Activated CD4-positive, alpha-beta T cell treated with anti-CD3 and anti-CD28 coated beads, Interleukin-2, amount 50 U/mL, for 24 hours (primary cell): ENCODE results near the gene MUCL3.
"Not testable (repeated sequence)": the region's sequence is repeated elsewhere in the genome, so short reads cannot be mapped to it uniquely, and the experiment has no call there.

Experiments used
- DNase-seq, 2 donors: peaks; one replicate each; pipeline ENCODE4 v3.0.0-alpha.2; 2020; ENCODE audit warnings: low read depth in 1 of 2, low spot score in 1 of 2

Gene MUCL3

DNA sequence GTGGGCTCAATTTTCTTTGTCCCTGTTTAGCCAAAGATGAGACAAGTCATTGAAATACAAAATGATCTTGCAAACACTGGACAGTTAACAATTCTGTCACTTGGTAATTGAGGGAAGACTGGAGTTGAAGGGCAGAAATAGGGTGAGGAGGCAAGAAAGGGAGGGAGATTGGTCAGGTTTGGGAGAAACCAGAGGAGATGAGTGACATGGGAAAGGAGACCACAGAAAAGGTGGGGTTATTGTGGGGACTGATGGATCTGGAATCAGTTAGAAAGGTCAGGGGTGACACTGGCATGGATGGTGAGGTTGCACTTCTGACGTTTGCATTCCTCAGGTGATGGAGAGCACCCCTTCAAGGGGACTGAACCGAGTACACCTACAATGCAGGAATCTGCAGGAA is 32.1 kb upstream of the MUCL3 start:
- DNase-seq = no peak

DNA sequence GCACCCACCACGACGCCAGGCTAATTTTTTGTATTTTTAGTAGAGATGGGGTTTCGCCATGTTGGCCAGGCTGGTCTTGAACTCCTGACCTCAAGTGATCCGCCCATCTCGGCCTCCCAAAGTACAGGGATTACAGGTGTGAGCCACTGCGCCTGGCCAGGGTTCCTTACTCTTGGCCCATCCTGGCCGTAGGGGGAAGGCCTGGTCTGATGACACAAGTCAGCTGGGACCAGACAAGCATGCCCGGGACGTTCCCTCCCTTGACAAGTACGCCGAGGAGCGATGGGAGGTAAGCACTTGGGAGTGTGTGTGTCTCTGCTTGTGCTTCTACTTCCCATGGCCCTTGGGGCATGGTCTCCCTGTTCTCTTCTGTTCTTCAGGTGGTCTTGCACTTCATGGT is 30.3 kb upstream of the MUCL3 start:
- DNase-seq = not testable (repeated sequence)

DNA sequence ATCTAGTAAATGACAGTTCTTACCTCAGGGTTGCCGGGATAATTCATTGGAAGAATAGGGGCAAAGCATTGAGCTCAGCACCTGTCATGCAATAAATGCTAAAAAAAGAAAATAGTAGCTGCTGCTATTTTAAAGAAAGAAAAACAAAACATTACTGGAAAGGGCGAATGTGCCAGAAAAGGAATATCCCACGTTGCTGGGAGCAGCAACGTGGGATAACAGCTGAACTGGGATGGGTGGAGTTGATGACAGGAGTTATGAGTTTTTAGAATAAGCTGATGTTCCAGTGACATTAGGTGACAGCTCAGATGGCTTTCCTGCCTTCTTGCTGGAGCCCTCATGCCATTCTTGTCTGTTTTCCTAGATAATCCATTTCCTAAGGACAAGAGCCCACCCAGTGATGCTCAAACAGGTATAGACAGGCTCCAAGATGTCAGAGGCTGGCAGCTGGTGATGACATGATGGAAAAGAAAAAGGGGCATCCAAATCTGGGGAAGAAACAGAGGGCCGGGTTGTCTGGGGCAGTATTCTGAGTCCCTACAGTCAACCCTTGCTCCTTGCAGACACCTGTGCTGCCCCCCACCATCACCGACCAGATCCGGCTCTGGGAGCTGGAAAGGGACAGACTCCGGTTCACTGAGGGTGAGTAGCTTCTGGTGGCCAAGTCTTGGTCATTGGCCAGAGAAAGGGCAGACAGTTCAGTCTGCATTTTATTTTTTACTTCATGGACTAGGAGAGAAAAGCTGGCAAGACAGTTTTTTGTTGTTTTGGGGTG is 27.8 kb upstream of the MUCL3 start:
- no peak for DNase-seq

DNA sequence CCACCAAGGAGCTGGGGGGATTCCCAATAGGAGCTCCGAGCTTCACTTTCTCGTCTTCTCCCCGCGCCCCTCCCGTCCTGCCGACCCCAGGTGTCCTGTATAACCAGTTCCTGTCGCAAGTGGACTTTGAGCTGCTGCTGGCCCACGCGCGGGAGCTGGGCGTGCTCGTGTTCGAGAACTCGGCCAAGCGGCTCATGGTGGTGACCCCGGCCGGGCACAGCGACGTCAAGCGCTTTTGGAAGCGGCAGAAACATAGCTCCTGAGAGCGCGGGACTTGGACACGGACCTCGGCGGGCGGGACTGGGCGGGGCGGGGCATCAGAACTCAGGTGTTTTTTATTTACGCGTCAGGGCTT is 27.1 kb upstream of the MUCL3 start:
- no peak for DNase-seq

DNA sequence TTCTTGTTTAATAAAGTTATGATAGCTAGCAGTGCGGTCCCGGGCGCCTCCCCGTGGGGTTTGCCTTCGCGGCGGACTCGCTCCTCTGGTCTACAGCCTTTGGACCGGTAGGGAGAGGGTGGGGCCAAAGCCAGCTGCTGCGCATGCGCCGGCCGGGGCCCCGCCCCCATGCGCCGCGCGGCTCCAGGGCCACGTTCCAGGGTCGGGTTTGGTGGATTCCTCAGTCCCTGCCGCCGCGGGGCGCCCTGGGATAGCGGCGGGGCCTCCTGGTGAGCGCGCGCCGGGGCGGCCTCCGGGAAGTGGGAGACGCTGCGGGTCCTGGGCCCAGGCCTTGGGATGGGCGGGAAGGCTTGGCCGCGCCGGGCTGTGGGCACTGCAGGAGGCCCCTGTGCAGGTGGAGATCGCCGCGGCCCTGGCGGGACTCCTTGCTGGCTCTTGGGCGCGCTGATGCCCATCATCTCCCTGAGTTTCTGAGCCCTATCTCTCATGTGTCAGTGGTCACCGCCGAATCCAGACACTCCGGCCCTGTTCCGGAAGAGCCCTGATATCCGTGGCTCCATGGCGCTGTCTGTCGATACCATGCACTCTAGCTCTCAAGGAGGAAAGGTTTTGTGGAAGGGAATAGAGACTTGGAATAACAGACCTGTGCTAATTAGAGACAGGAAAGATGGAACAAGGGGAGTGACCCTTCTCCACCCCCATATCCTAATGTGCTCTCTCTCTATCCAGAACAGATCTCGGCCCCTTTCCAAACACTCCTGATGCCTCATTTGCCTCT is 26.5 kb upstream of the MUCL3 start, which contains the start of gene VARS2:
Gene VARS2 (plus strand): TSS at position 163 of the 778 bp plus-strand sequence. CDS start 599 bp downstream, at position 762.
- DNase-seq = peak; percentile 80 to 83

DNA sequence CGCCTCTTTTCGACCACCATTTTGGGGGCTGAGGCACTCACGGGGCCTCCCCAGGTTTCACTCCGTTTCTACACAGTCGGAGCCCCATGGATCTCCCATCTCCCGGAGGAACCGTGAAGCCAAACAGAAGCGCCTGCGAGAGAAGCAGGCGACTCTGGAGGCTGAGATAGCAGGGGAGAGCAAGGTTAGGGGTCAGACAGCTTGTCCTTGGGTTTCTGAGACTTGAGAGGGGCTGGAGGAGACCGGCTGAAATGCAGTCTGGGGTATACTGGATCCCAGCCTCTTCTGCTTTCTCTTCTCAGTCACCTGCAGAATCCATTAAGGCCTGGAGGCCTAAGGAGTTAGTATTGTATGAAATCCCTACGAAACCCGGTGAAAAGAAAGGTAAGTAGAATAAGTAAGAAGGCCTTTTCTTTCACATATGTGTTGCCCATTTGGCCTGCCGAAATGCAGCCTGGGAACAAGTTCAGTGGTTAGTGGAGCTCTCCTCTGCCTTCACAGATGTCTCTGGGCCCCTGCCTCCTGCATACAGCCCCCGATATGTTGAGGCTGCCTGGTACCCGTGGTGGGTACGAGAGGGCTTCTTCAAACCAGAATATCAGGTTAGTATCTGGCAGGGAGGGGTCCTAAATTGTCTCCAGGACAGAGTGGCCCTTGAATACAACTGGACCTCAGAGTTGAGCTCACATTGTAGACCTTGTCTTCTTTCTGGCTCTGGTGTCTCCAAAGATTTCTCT is 25.8 kb upstream of the MUCL3 start:
- no peak for DNase-seq

DNA sequence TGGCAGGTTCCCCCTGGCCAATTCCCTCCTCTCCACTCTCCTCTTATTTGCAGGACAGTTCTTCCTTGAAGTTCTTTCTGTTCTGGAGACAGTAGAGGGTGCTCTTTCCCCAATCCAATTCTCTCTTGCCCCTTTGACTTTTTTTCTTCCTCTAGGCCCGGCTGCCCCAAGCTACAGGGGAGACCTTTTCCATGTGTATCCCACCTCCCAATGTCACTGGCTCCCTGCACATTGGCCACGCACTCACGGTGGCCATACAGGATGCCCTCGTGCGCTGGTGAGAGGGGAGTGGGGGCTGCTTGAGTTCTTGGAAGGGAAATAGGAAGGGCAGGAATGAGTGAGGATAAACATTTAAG is 25.2 kb upstream of the MUCL3 start:
- DNase-seq = peak in 1 of 2 donors; percentile 7

DNA sequence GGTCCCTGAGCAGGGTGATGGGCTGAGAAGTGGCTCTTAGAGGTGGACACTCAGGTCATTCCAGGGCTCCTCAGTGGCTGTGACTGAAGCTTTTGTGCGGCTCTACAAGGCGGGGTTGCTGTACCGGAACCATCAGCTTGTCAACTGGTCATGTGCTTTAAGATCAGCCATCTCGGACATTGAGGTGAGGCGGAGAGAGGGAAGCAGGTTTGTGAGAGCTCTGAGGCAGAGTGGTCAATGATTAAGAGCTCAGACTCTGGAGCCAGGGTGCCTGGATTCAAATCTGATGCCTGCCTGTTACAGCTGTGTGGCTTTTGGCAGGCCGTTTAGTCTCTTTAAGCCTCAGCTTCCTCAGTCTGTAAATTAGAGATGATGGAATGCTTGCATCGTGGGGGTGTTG is 23.7 kb upstream of the MUCL3 start:
- DNase-seq = no peak

DNA sequence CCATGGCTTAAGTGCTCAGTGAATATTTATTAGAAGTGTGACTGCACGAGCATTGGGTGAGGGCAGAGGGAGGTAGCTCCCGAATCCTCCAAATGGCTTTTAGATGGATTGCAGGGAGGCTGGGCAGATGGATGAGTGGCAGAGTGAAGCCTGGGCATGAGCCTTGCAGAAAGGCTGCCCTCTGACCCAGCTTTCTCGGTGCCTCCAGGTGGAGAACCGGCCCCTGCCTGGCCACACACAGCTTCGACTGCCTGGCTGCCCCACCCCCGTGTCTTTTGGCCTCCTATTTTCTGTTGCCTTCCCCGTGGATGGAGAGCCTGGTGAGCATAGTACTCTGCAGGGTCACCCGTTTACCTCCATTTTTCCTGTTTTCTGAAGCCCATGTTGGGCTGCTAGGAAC is 23.3 kb upstream of the MUCL3 start:
- DNase-seq = no peak

DNA sequence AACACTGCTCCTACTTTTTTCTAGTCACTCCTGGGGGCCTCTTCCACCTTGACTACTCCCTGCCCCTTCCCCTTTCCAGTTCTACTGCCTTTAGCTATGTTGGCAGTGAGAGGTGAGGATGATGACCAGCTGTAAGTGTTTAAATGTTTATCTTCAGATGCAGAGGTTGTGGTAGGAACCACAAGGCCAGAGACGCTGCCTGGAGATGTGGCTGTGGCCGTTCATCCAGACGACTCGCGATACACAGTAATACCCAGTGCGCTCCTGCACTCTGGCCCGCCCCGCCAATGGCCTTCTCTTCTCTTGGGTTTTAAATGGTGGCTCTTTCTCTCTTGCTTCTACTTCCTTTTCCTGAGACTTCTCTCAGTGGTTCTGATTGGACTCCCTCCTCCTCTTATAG is 22.1 kb upstream of the MUCL3 start:
- DNase-seq = no peak

DNA sequence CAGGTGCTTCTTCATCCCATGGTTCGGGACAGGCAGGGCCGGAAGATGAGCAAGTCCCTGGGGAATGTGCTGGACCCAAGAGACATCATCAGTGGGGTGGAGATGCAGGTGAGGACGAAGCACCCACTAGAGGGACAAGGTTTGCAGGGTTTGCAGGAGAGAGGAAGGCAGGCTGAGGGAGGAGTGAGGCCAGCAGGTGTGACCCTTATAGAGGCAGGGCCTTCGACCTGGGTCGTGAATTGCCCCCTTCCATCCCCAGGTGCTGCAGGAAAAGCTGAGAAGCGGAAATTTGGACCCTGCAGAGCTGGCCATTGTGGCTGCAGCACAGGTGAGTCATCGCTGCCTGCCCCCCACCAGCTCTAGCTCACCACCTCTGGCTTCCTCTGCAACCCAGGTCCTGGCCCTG is 18.3 kb upstream of the MUCL3 start:
- DNase-seq = no peak

DNA sequence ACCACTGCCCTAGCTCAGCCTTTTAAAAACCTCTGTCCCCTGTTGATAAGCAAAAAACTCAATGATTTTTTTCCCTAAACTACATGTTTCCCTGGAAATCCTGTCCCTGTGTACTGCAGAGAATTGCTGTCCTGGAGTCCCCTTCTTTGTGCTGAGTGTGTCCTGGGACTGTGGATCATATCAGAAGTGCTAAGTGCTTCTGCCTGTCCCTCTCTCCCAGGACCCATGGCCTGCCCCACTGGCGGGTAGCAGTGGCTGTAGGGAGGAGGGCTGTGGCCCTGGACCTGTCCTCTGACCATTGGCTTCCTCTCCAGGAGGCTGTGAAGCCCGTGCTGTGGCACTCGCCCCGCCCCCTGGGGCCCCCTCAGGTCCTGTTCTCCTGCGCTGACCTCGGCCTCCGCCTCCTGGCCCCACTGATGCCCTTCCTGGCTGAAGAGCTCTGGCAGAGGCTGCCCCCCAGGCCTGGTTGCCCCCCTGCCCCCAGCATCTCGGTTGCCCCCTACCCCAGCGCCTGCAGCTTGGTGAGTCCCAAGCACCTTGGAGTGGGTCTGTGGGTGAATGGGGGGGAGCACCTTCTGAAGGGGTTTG is 16.6 kb upstream of the MUCL3 start:
- not testable (repeated sequence) for DNase-seq

DNA sequence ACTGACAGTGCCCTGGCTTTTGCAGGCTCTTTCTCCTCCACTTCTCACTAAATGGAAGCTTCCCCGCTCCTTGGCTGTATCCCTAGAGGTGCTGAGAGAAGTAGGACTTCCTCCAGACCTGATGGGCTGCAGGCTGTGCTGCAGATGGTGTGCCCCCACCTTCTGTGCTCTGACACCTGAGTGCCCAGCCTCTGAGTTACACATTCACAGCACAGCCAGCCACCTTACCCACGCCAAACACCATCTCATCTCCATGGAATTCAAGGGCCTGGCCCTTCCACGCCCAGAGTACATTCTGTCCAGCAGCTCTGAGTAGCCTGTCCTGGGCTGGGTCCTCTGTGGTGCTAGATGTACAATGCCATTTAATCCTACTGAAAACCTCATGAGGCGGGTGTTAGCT is 14.1 kb upstream of the MUCL3 start:
- DNase-seq = no peak

DNA sequence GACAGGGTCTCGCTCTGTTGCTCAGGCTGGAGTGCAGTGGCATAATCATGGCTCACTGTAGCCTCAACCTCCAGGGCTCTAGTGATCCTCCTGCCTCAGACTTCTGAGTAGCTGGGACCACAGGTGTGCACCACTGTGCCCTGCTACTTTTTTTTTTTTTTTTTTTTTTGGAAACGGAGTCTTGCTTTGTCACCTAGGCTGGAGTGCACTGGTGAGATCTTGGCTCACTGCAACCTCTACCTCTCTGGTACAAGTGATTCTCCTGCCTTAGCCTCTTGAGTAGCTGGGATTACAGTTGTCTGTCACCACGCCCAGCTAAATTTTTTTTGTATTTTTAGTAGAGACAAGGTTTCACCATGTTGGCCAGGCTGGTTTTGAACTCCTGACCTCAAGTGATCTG is 13.7 kb upstream of the MUCL3 start:
- DNase-seq = not testable (repeated sequence)

DNA sequence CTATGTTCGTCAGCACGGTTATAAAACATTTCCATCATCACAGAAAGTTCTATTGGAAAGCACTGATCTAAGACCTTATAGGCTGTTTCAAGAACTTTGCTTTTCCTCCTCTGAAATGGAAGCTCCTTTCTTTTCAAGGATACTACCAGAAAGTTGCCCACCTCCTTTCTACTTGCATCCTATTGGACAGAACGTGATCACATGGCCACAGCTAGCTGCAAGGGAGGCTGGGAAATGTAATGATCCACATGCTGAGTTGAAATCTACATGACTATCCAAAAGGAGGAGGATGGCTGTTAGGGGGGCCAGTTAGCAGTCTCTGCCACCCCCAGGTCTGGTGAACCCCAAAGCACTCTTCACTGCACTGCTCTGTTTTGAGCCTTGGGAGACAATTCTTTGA is 12.1 kb upstream of the MUCL3 start:
- no peak for DNase-seq

DNA sequence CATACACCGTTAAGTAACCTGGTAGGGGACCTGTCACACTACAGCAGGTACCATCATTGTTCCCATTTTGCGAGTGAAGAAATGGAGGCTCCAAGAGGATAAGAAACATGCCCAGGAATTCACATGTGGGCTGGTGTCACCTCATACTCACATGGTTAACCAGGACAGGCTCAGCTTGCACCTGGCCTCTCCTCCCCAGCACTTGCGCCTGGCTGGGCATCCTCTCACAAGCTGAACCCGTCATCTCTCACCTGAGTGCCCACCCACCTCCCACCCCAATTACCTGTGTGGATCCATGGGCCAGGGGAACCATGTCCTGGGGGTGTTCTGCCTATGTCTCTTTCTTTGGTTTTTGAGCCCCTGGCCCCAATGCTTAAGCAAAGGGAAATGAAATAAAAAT is 10.3 kb upstream of the MUCL3 start:
- no peak for DNase-seq

DNA sequence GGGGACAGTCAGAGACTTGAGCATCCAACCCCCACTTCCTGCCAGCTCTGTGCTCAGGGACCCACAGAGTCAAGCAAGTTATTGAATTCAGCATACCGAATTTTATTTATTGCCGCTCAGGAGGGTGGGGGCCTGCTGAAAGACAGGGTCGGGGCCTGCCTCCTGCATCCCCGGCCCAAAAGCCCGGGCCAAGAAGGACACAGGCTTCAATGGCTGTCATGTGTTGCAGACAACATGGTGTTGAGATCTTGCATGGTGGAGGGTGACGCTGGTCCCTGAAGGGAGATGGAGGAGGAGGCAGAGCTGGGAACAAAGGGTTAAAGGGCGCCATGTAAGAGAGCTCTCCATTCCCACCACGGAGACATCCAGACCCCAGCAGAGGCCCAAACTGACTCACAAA is 9.5 kb upstream of the MUCL3 start:
- DNase-seq = no peak

DNA sequence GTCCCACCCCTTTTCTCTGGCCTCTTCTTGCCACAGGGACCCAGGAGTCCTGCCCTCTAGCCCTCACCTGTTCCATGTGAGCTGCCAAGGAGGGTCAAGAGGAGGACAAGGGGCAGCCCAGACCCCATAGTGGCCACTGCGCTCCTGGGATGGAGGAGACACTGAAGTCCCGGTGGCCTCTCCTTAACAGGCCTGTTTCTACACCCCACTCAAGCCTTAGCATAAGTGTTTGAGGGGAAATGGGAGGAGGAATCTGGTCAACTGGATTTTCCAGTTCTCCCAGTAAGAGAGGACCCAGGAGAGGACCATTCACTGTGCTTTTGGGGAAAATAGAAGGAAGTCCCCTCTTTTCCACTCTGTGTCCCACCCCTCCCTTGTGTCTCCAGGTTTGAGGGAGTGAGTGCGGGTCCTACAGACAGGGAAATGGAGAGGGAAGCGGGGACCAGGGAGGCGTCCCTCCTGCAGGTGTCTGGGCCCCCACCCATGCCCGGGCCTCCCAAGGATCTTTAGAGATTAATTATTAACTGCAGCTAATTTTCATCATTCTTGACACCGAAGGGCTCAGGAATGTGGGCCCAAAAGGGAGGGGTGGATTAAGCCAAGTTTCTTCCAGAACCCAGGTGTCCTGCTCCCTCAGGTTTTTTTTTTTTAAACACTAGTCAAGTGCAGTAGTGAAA is 8.7 kb upstream of the MUCL3 start, which contains the start of gene SFTA2:
Gene SFTA2 (minus strand): TSS at position 202 of the 677 bp plus-strand sequence. CDS start 74 bp downstream, at position 128.
- DNase-seq = no peak

DNA sequence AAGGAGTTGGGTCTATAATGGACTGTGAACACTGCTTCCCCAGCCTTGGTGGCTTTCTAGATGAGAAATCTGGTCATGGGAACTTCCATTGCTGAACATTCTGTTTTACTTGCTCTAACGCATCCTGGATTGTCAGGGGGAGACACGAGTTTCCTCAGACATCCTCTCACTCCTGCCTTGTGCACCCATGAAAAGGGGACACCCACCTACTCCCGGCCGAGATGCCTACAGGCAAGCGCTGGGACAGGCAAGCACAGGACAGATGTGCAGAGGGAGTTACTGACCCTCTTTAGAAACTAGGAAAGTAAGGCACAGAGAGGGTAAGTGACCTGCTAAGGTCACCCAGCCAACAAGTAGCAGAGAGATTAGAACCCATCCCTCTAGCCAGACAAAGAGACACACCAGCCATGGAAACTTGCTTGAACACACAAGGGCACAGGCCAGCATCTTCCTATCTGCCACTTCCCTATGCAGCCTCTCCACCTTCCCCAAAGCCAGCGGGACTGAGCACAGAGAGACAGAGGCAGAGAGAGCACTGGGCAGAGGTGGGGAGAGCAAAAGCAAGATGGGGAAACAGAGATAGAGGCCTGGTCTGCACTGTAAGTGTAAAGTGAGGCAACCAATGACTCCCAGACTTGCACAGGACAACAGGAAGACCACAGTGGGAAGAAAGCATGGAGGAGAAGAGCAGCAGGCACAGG is 8.0 kb upstream of the MUCL3 start:
- DNase-seq = no peak

DNA sequence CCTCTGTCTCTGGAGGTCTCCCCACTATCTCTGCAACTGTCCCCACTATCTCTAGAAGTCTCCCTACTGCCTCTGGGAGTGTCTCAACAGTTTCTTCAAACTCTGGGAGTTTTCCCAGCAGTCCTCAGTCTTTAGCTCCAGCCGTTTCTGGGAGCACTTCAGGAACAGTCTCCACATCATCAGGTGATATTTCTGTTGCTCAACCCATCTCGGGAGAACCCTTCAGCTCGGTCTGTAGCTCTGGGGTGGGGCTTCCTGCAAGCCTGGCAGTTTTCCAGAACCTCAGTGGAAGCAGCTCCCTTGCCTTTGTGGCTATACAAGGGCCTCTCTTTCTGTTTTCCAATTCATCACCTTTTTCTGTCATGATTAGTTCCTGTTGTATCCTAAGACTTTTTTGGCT is 5.8 kb upstream of the MUCL3 start:
- DNase-seq = no peak
